Measurements from ENCODE around the gene VWA8. TPM values are rescaled to one million over a fixed set of nuclear protein-coding genes. Genes with fewer than 3 reads are reported as not detected.

Gene VWA8
- total RNA-seq, 4 donors from 2014 or later, result 19.5 to 26.2 (median 21.6) TPM

- 24% methylated on average over 6 of the region's 6 CpGs for WGBS
- no peak overlapping the region for H3K27ac ChIP-seq (replicated peaks in 1 of 4)
- intact Hi-C loops (cut with DNase I), result no loop called here
These were observed 40.7 kb upstream of the VWA8 start for GRCh38 chr13:42001580-42001979.

GRCh38 chr13:42000846-42001245 is 39.9 kb upstream of the VWA8 start:
- TF ChIP-seq CTCF (IDR thresholded peaks at IDR 0.05) (no peak), EP300 (IDR thresholded peaks at IDR 0.05) (no peak), POLR2A (IDR thresholded peaks at IDR 0.05; ENCODE audit: low read depth) (no peak), POLR2AphosphoS5 (IDR thresholded peaks at IDR 0.05) (no peak)
- Histone ChIP-seq H3K4me3 (no peak overlapping the region), H3K27me3 (no peaks in the 10 kb centered on the region), H3K27ac (replicated peaks in 1 of 4) (no peak overlapping the region), H3K9me3 (no peaks in the 10 kb centered on the region), H3K36me3 (no peaks in the 10 kb centered on the region), H3K4me1 (peaks cover 0 to 8% (median 4%) of the 10 kb centered on the region in 4 donors)
- 49% methylated on average over 2 of the region's 2 CpGs for WGBS
- no peak for DNase-seq (ENCODE audit: extremely low spot score)
- intact Hi-C loops (cut with DNase I), result no loop called here

More at GRCh38 chr13:42001580-42001979, 40.7 kb upstream of the VWA8 start:
- H3K36me3 ChIP-seq, result no peaks in the 10 kb centered on the region
- no peaks in the 10 kb centered on the region for H3K9me3 ChIP-seq
- peak; percentile 91 for DNase-seq (ENCODE audit: extremely low spot score)
- H3K4me3 ChIP-seq, result no peak overlapping the region
- H3K4me1 ChIP-seq, result peaks cover 0 to 8% (median 4%) of the 10 kb centered on the region in 4 donors
- TF ChIP-seq POLR2A (IDR thresholded peaks at IDR 0.05; ENCODE audit: low read depth) (no peak), EP300 (IDR thresholded peaks at IDR 0.05) (no peak), CTCF (IDR thresholded peaks at IDR 0.05) (no peak), POLR2AphosphoS5 (IDR thresholded peaks at IDR 0.05) (no peak)
- no peaks in the 10 kb centered on the region for H3K27me3 ChIP-seq

GRCh38 chr13:41997396-41997795 is 36.5 kb upstream of the VWA8 start:
- H3K27ac ChIP-seq (replicated peaks in 1 of 4), result no peak overlapping the region
- H3K36me3 ChIP-seq, result no peaks in the 10 kb centered on the region
- no peaks in the 10 kb centered on the region for H3K27me3 ChIP-seq
- DNase-seq (ENCODE audit: extremely low spot score), result no peak
- no peaks in the 10 kb centered on the region for H3K9me3 ChIP-seq
- 88% methylated on average over 1 of the region's 1 CpG for WGBS
- intact Hi-C loops (cut with DNase I), result no loop called here
- H3K4me3 ChIP-seq, result no peak overlapping the region
- TF ChIP-seq EP300 (IDR thresholded peaks at IDR 0.05), result no peak
- no peak for TF ChIP-seq POLR2A (IDR thresholded peaks at IDR 0.05; ENCODE audit: low read depth)
- no peak for TF ChIP-seq POLR2AphosphoS5 (IDR thresholded peaks at IDR 0.05)
- no peak for TF ChIP-seq CTCF (IDR thresholded peaks at IDR 0.05)
- H3K4me1 ChIP-seq, result peaks cover 0 to 8% (median 4%) of the 10 kb centered on the region in 4 donors

GRCh38 chr13:41995946-41996345 is 35.0 kb upstream of the VWA8 start:
- H3K4me3 ChIP-seq, result no peak overlapping the region
- H3K36me3 ChIP-seq, result no peaks in the 10 kb centered on the region
- H3K4me1 ChIP-seq, result no peaks in the 10 kb centered on the region
- 69% methylated on average over 5 of the region's 5 CpGs for WGBS
- intact Hi-C loops (cut with DNase I), result no loop called here
- no peaks in the 10 kb centered on the region for H3K9me3 ChIP-seq
- no peak for DNase-seq (ENCODE audit: extremely low spot score)
- no peak overlapping the region for H3K27ac ChIP-seq (replicated peaks in 1 of 4)
- no peaks in the 10 kb centered on the region for H3K27me3 ChIP-seq
- TF ChIP-seq EP300 (IDR thresholded peaks at IDR 0.05) (no peak), POLR2AphosphoS5 (IDR thresholded peaks at IDR 0.05) (no peak), CTCF (IDR thresholded peaks at IDR 0.05) (no peak), POLR2A (IDR thresholded peaks at IDR 0.05; ENCODE audit: low read depth) (no peak)

GRCh38 chr13:41995336-41995735 is 34.4 kb upstream of the VWA8 start:
- Histone ChIP-seq H3K4me1 (no peaks in the 10 kb centered on the region), H3K27ac (replicated peaks in 1 of 4) (no peak overlapping the region), H3K9me3 (no peaks in the 10 kb centered on the region), H3K36me3 (no peaks in the 10 kb centered on the region), H3K4me3 (no peak overlapping the region), H3K27me3 (no peaks in the 10 kb centered on the region)
- DNase-seq (ENCODE audit: extremely low spot score), result no peak
- intact Hi-C loops (cut with DNase I), result no loop called here
- WGBS, result 79% methylated on average over 4 of the region's 4 CpGs
- no peak for TF ChIP-seq POLR2AphosphoS5 (IDR thresholded peaks at IDR 0.05)
- TF ChIP-seq CTCF (IDR thresholded peaks at IDR 0.05), result no peak
- TF ChIP-seq POLR2A (IDR thresholded peaks at IDR 0.05; ENCODE audit: low read depth), result no peak
- no peak for TF ChIP-seq EP300 (IDR thresholded peaks at IDR 0.05)
